Activated CD4-positive, alpha-beta T cell treated with anti-CD3 and anti-CD28 coated beads, Interleukin-2, amount 50 U/mL, for 48 hours (primary cell): ENCODE results near the gene LONP1.
"Not testable (repeated sequence)": the region's sequence is repeated elsewhere in the genome, so short reads cannot be mapped to it uniquely, and the experiment has no call there.

Experiments used
- DNase-seq, 2 experiments: peaks; one replicate each; pipeline ENCODE4 v3.0.0-alpha.2; 2020

Gene LONP1, protein sequence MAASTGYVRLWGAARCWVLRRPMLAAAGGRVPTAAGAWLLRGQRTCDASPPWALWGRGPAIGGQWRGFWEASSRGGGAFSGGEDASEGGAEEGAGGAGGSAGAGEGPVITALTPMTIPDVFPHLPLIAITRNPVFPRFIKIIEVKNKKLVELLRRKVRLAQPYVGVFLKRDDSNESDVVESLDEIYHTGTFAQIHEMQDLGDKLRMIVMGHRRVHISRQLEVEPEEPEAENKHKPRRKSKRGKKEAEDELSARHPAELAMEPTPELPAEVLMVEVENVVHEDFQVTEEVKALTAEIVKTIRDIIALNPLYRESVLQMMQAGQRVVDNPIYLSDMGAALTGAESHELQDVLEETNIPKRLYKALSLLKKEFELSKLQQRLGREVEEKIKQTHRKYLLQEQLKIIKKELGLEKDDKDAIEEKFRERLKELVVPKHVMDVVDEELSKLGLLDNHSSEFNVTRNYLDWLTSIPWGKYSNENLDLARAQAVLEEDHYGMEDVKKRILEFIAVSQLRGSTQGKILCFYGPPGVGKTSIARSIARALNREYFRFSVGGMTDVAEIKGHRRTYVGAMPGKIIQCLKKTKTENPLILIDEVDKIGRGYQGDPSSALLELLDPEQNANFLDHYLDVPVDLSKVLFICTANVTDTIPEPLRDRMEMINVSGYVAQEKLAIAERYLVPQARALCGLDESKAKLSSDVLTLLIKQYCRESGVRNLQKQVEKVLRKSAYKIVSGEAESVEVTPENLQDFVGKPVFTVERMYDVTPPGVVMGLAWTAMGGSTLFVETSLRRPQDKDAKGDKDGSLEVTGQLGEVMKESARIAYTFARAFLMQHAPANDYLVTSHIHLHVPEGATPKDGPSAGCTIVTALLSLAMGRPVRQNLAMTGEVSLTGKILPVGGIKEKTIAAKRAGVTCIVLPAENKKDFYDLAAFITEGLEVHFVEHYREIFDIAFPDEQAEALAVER

GRCh38 chr19:5719961-5720790, at the start of gene LONP1, which contains the start of gene CATSPERD:
Gene LONP1 (minus strand): TSS chr19:5720146. CDS start chr19:5720132, 14 bp downstream.
Gene CATSPERD (plus strand): TSS chr19:5720637. CDS start chr19:5720738, 101 bp downstream.
- DNase-seq: peak; percentile 97 to 98

DNA sequence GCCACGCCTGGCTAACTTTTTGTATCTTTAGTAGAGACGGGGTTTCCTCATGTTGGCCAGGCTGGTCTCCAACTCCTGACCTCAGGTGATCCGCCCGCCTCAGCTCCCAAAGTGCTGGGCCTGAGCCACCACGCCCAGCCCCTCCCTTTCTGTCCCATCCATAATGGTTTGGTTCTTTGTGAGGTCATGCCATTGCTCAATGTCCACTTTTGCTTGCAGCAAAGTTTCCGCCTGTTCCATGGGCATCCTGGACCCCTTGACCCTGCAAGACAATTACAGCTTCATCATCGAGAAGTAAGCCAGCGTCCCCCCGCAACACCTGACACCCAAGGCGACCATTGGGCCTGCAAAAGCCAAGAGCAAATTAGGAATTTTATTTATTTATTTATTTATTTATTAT, 48.0 kb upstream of the LONP1 start:
- DNase-seq: no peak

DNA sequence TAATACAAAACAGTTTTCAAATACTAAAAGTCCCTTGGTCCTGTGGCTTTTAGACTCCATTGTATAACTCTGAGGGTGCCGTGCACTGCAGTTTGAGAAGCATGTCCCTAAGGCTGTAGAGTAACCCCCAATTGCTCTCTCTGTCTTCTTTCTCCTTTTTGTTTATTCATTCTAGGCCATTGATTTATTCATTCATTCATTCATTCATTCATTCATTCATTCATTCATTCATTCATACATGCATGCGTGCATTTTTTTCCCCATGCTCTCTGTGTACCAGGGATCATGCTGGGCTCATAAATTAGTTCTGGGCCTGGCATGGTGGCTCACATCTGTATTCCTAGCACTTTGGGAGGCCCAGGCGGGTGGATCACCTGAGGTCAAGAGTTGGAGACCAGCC, 45.3 kb upstream of the LONP1 start:
- no peak for DNase-seq

DNA sequence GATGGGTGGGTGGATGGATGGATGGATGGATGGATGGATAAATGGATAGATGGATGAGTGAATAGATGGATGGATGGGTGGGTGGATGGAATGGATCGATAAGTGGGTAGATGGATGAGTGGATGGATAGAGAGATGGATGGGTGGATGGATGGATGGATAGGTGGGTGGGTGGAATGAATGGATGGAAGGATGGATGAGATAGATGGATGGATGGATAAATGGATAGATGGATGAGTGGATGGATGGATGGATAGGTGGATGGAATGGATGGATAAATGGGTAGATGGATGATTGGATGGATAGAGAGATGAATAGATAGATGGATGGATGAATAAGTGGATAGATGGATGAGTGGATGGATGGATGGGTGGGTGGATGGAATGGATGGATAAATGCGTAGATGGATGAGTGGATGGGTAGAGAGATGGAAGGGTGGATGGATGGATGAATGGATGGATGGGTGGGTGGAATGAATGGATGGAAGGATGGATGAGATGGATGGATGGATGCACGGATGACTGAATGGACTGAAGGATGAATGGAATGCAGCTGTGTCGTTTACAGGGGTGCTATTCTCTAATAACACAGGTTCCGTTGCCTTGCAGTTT, 42.8 kb upstream of the LONP1 start:
- no peak for DNase-seq

GRCh38 chr19:5753743-5754142, 33.8 kb upstream of the LONP1 start:
- no peak for DNase-seq

GRCh38 chr19:5751709-5752108, 31.8 kb upstream of the LONP1 start:
- no peak for DNase-seq

GRCh38 chr19:5749505-5749904, 29.6 kb upstream of the LONP1 start:
- DNase-seq: no peak

DNA sequence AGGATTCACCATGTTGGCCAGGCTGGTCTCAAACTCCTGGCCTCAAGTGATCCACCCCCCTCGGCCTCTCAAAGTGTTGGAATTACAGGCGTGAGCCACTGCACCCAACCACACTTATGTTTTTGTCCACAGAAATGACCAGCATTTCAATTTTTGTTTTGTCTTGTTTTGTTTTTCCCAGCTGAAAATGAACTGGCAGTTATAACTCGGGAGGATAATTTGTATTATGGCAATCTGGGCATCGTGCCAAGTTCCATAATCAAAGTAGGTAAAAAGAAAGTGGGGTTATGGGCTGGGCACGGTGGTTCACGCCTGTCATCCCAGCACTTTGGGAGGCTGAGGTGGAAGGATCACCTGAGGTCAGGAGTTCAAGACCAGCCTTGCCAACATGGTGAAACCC, 29.0 kb upstream of the LONP1 start:
- DNase-seq: not testable (repeated sequence)

- not testable (repeated sequence) for DNase-seq
These were observed 25.1 kb upstream of the LONP1 start for GRCh38 chr19:5744999-5745398.

- DNase-seq: no peak
These were observed 23.7 kb upstream of the LONP1 start for GRCh38 chr19:5743630-5744029.

GRCh38 chr19:5742051-5742450, 22.1 kb upstream of the LONP1 start:
- DNase-seq: no peak

DNA sequence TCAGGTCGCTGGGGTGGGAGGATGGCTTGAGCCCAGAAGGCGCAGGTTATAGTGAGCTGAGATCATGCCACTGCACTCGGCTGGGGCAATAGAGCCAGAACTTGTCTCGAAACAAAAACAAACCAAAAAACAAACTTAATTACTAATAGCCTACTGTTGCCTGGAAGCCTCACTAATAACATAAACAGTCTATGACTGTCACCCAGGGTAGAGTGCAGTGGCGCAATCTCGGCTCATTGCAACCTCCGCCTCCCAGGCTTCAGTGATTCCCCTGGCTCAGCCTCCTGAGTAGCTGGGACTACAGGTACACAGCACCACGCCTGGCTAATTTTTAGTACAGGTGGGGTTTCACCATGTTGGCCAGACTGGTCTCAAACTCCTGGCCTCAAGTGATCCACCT, 18.5 kb upstream of the LONP1 start:
- DNase-seq: no peak

GRCh38 chr19:5733172-5733571, 13.2 kb upstream of the LONP1 start:
- not testable (repeated sequence) for DNase-seq

DNA sequence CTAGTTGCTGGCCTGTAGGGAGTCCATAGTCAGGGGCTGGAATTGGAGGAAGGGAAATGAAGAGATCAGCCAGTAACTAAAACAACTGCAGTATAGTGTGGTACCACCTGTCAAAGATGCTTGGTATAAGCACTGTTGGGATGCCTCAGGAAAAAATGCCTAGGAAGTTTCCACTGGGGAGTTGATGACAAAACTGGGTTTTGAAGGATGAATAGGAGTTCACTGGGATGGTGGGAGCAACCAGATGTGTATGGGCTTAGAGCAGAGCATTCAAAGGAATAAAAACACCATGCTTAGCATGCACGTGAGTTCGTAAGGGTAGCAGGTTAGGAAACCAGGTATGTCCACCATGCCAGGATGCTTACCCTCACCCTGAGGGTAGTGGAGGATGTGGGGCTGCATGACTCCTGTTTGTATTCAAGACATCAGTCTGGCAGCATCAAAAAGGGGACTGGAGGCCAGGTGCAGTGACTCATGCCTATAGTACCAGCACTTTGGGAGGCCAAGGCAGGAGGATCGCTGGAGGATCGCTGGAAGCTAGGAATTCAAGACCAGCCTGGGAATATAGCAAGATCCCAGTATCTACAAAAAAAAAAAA, 7.6 kb upstream of the LONP1 start:
- DNase-seq: no peak

DNA sequence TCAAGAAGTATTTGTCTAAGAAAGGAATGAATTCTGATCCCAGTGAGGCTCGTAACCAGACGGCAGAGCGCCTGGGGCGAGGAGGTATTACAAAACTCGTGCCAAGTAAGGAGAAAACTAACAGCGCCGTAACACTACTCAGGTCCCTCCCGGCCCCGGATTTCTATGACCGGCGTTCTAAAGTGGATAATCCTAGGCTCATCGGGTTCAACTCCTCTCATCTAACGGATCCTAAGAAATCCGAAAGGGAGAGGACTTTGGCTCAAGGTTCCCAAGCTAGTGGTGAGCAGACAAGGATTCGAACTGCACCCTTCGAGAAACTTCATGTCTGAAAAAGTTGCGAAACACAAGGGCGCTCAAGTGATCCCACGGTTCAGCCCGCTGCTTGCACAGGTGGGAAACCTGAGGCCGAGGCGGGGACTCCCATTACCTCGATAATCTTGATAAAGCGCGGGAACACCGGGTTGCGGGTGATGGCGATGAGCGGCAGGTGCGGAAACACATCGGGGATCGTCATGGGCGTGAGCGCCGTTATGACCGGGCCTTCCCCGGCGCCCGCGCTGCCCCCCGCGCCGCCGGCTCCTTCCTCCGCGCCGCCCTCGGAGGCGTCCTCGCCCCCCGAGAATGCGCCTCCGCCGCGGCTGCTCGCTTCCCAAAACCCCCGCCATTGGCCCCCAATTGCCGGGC, 529 bp downstream of the LONP1 start:
- peak; percentile 44 to 49 for DNase-seq

DNA sequence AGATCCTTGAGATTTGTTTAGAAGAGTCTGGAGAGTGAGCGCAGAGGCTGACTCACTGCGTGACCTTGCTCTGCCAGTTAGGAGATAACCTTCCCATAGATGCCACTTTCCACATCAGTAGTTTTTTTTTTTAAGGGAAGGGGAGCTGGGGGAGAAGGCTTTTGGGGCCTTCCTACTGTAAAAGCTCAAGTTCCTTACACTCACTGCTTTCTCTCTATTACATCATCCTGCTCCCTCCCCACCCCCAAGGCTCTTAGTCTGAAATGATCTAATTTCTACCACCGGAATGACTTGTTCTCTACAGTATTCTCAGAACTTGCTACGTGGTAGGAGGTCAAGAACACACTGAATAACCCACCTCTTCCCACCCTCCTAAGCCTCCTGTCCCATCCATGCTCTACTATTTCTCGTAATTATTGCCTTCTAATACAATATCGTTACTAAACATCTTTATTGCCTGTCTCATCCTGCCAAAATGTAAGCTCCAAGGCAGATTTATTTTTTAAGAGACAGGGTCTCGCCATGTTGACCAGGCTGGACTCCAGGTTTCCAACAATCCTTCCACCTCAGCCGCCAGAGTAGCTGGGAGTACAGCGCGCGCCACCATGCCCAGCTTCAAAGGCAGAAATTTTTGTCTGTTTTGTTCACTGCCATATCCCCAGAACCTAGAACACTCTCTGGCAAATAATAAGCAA, 1.2 kb downstream of the LONP1 start:
- peak; percentile 67 to 78 for DNase-seq

- DNase-seq: peak; percentile 71 to 75
These were observed 1.8 kb downstream of the LONP1 start for GRCh38 chr19:5718037-5718578.

DNA sequence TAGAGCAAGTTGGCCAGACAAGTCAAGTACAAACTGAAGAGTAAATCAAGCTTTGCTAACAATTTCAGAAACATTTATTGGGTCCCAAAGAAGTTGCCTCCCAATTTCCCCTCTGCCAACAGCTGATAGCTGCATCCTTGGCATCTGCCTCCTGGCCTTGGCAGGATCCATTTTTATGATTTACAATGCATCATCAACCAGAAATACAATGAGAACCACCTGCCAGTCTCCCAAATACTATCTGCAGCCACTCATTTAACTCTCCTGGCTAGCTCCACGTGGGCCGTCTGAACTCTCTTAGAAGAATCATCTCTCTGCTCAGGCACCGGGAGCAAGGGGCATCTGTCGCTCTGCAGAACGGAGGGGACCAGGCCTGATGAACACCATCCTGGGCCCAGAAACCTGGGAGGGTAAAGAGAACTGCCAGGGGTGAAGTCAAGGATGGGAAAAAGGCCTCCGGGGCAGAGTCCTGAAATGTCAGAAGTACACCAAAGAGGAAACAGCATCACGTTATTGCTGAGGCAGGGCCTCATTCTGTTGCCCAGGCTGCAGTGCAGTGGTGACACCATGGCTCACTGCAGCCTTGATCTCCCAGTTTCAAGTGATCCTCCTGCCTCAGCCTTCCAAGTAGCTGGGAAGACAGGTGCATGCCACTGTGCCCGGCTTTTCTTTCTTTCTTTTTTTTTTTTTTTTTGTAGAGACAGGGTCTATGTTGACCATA, 2.6 kb downstream of the LONP1 start:
- DNase-seq: no peak

GRCh38 chr19:5714816-5715215, 5.1 kb downstream of the LONP1 start:
- no peak for DNase-seq

DNA sequence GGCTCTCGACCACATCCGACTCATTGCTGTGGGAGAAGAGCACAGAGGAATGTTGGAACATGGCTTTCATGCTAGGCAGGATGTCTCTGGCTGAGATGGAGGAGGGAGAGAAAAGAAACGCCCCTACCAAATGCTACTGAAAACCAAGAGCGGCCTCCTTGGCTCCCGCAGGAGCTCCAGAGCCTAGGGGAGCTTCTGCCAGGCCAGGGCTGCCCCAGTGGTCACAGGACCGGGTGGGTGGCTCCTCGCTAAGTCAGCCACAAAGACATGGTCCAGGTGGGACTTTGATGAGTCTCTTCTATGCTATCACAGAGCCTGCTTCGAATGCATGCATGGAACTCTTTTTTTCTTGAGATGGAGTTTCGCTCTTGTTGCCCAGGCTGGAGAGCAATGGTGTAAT, 6.7 kb downstream of the LONP1 start:
- DNase-seq: no peak
